AG08395 (cell line): ENCODE measurements around the gene GDF7.
A peak's percentile ranks its signal among the peaks of the same experiment; 100 is the strongest.

ENCODE experiments used
- DNase-seq: peaks from one replicate; pipeline ENCODE4 v3.0.0; 2012; ENCODE audit warnings: mixed read lengths, low spot score

Gene GDF7

GRCh38 chr2:20645301-20645701, 21.6 kb upstream of the GDF7 start:
- no peak for DNase-seq

GRCh38 chr2:20645761-20646160, 21.2 kb upstream of the GDF7 start:
- no peak for DNase-seq

- no peak for DNase-seq
Measured at GRCh38 chr2:20646446-20646845, 20.5 kb upstream of the GDF7 start.

- DNase-seq, result no peak
Measured at GRCh38 chr2:20647211-20647610, 19.7 kb upstream of the GDF7 start.

- no peak for DNase-seq
Measured at GRCh38 chr2:20647738-20648137, 19.2 kb upstream of the GDF7 start.

- no peak for DNase-seq
Measured at GRCh38 chr2:20648206-20648605, 18.7 kb upstream of the GDF7 start.

GRCh38 chr2:20648831-20649230, 18.1 kb upstream of the GDF7 start:
- no peak for DNase-seq

- DNase-seq, result no peak
Measured at GRCh38 chr2:20649576-20649975, 17.4 kb upstream of the GDF7 start.

- no peak for DNase-seq
Measured at GRCh38 chr2:20649976-20650375, 17.0 kb upstream of the GDF7 start.

GRCh38 chr2:20650393-20650876, 16.5 kb upstream of the GDF7 start:
- DNase-seq, result peak; percentile 59

- peak; percentile 96 for DNase-seq
Measured at GRCh38 chr2:20650877-20651730, 15.8 kb upstream of the GDF7 start, which contains the start of gene HS1BP3. HS1BP3 (minus strand) TSS chr2:20651098; CDS start chr2:20651063, 35 bp downstream.

- DNase-seq, result no peak
Measured at GRCh38 chr2:20651731-20652099, 15.2 kb upstream of the GDF7 start.

- DNase-seq, result no peak
Measured at GRCh38 chr2:20652141-20652540, 14.8 kb upstream of the GDF7 start.

- no peak for DNase-seq
Measured at GRCh38 chr2:20652673-20653575, 14.0 kb upstream of the GDF7 start.

- DNase-seq, result no peak
Measured at GRCh38 chr2:20653695-20654534, 13.0 kb upstream of the GDF7 start.

GRCh38 chr2:20654535-20654813, 12.5 kb upstream of the GDF7 start:
- DNase-seq, result no peak

- DNase-seq, result no peak
Measured at GRCh38 chr2:20656561-20656960, 10.4 kb upstream of the GDF7 start.

GRCh38 chr2:20657522-20658235, 9.3 kb upstream of the GDF7 start:
- no peak for DNase-seq

- DNase-seq, result peak; percentile 71
Measured at GRCh38 chr2:20660506-20661420, 6.2 kb upstream of the GDF7 start.
